ENCODE measurements around the gene PBX3. TPM values are rescaled to one million over a fixed set of nuclear protein-coding genes. Genes with fewer than 3 reads are reported as not detected.

Gene PBX3
- total and polyA plus RNA-seq, 9 of the 15 experiments (the other 6 are each of a cell fraction or from before 2014, with no cell fraction given) = 0.14 to 5.8 (median 0.92) TPM

GRCh38 chr9:125861405-125862058, 114.4 kb downstream of the PBX3 start:
- POLR2A ChIA-PET = no interaction called here
- ATAC-seq (no peak), FAIRE-seq (no peak), DNase-seq (ENCODE audit: extremely low read depth in 1 of 4, low spot score in 3 of 4) (no peak)
- Histone ChIP-seq H4K20me1 (replicated peaks; ENCODE audit: control insufficient read depth, insufficient read depth, low read length) (no peaks in the 10 kb centered on the region), H3K4me3 (no peak overlapping the region), H3K79me2 (ENCODE audit: control insufficient read depth, insufficient read depth, low read length) (no peaks in the 10 kb centered on the region), H3K4me1 (replicated peaks in 1 of 2; ENCODE audit: control insufficient read depth in 2 of 2, insufficient read depth in 2 of 2, low read length in 2 of 2) (no peaks in the 10 kb centered on the region), H3K9ac (ENCODE audit: insufficient read depth in 1 of 2, low read depth in 2 of 2, low read length in 2 of 2) (no peak overlapping the region), H3K36me3 (ENCODE audit: control insufficient read depth, insufficient read depth, low read length) (no peaks in the 10 kb centered on the region), H3K27ac (ENCODE audit: extremely low read depth, low read depth, low read length) (no peak overlapping the region), H3K9me1 (ENCODE audit: control insufficient read depth, insufficient read depth, low read length) (no peaks in the 10 kb centered on the region), H3K4me2 (ENCODE audit: insufficient read depth, low read length) (no peak overlapping the region), H2AFZ (ENCODE audit: low read depth, low read length) (no peak overlapping the region), H3K9me3 (replicated peaks; ENCODE audit: control insufficient read depth, insufficient read depth, low read depth, low read length) (no peaks in the 10 kb centered on the region), H3K27me3 (ENCODE audit: control insufficient read depth in 2 of 2, insufficient read depth in 2 of 2, low read length in 2 of 2) (no peaks in the 10 kb centered on the region)
- intact Hi-C loops (cut with micrococcal nuclease) = no loop called here
- in situ Hi-C loops (cut with MboI) = no loop called here
- BruUV-seq (replicated peaks) = no TSS peak
- CTCF ChIA-PET (ENCODE audit: low intra/inter-chr PET ratio) = no interaction called here
- TF ChIP-seq HNRNPL (IDR thresholded peaks at IDR 0.05; ENCODE audit: low read depth, low read length) = no peak
- no peak for TF ChIP-seq CREB1 (IDR thresholded peaks at IDR 0.05)
- no peak for TF ChIP-seq CREB1 (CRISPR knock-in tag; IDR thresholded peaks at IDR 0.05)
- no peak for TF ChIP-seq PHF20 (IDR thresholded peaks at IDR 0.05; ENCODE audit: partially characterized antibody)
- TF ChIP-seq CEBPB (tag; IDR thresholded peaks at IDR 0.05) = no peak
- TF ChIP-seq BRD4 (IDR thresholded peaks at IDR 0.05) = no peak
- TF ChIP-seq ZNF395 (CRISPR knock-in tag; IDR thresholded peaks at IDR 0.05) = no peak
- no peak for TF ChIP-seq EP400 (IDR thresholded peaks at IDR 0.05)
- TF ChIP-seq ZNF277 (CRISPR knock-in tag; IDR thresholded peaks at IDR 0.05; ENCODE audit: borderline replicate concordance) = no peak
- TF ChIP-seq COPS2 (conservative IDR thresholded peaks at IDR 0.05) = no peak
- no peak for TF ChIP-seq HINFP (tag; conservative IDR thresholded peaks at IDR 0.05; ENCODE audit: low read depth)
- no peak for TF ChIP-seq HMGN3 (IDR thresholded peaks at IDR 0.05; ENCODE audit: borderline replicate concordance, extremely low read depth, insufficient read length, low read depth, low read length)
- no peak for TF ChIP-seq PBX2 (CRISPR knock-in tag; IDR thresholded peaks at IDR 0.05; ENCODE audit: low read depth)
- TF ChIP-seq PBX2 (tag; conservative IDR thresholded peaks at IDR 0.05; ENCODE audit: low read depth) = no peak
- no peak for TF ChIP-seq TFAP4 (CRISPR knock-in tag; IDR thresholded peaks at IDR 0.05; ENCODE audit: borderline replicate concordance)
